Thyroid gland (tissue), 4 donors: ENCODE results near the gene CAPS2.

ENCODE experiments used
- CTCF ChIP-seq, 6 experiments: fragments of 200-600 bp in 3 of 6; fragments of 450-650 bp in 3 of 6; sonication (generic) in 3 of 6; IDR thresholded peaks; one replicate each; pipeline ENCODE4 v1.5.1; 2016 to 2019; ENCODE audit warnings: antibody characterized with exemption in 6 of 6, mild to moderate bottlenecking in 2 of 6, inconsistent platforms in 1 of 6, moderate library complexity in 1 of 6
- POLR2A ChIP-seq, 2 donors: fragments of 450-650 bp; IDR thresholded peaks; one replicate each; pipeline ENCODE4 v1.6.1; 2017; ENCODE audit warnings: antibody characterized with exemption in 2 of 2, mild to moderate bottlenecking in 2 of 2, moderate library complexity in 1 of 2

- no peak for TF ChIP-seq CTCF (IDR thresholded peaks at IDR 0.05)
- no peak for TF ChIP-seq POLR2A (IDR thresholded peaks at IDR 0.05)
These were observed 60.9 kb downstream of the CAPS2 start for GRCh38 chr12:75269209-75269608.
